MCF 10A (cell line): Measurements from ENCODE around the gene ATP6AP1. TPM values are rescaled to one million over a fixed set of nuclear protein-coding genes. Genes with fewer than 3 reads are reported as not detected.

Experiments
- BruUV-seq: library from RNA; stranded (reverse); fragments of 400-500 nt; replicated peaks from 2 replicates; lab custom pipeline; 2021; lab: Mats Ljungman, UMichigan
- CTCF ChIA-PET: fragments of 300-600 bp; sonication (Branson Sonifier 250); formaldehyde crosslinking; extraction: SDS; loops from one replicate; lab custom pipeline; 2021; ENCODE audit warnings: antibody characterized with exemption, inconsistent platforms; lab: Yijun Ruan, JAX
- POLR2A ChIA-PET: fragments of 300-600, 350-650 bp; sonication (Branson Sonifier 250); formaldehyde crosslinking; extraction: SDS; loops from one replicate; lab custom pipeline; 2020; ENCODE audit warnings: antibody characterized with exemption, inconsistent platforms; lab: Yijun Ruan, JAX
- DNase-seq: peaks from one replicate; pipeline ENCODE4 v3.0.0-alpha.2; 2018; ENCODE audit not compliant: unreplicated experiment
- H3K27ac Mint-ChIP-seq: one replicate; pipeline ENCODE4 v1.8.0; 2022; ENCODE audit warnings: mild to moderate bottlenecking, low read depth, mixed read lengths; ENCODE audit not compliant: unreplicated experiment
- H3K27me3 Mint-ChIP-seq: one replicate; pipeline ENCODE4 v1.8.0; 2022; ENCODE audit warnings: mixed read lengths; ENCODE audit not compliant: insufficient read depth, unreplicated experiment
- H3K36me3 Mint-ChIP-seq: one replicate; pipeline ENCODE4 v1.8.0; 2022; ENCODE audit warnings: mild to moderate bottlenecking, moderate library complexity, mixed read lengths; ENCODE audit not compliant: insufficient read depth, unreplicated experiment
- H3K4me1 Mint-ChIP-seq: one replicate; pipeline ENCODE4 v1.8.0; 2022; ENCODE audit warnings: mixed read lengths; ENCODE audit not compliant: insufficient read depth, unreplicated experiment
- H3K4me3 Mint-ChIP-seq: one replicate; pipeline ENCODE4 v1.8.0; 2022; ENCODE audit warnings: mild to moderate bottlenecking, moderate library complexity, mixed read lengths; ENCODE audit not compliant: unreplicated experiment
- H3K9me3 Mint-ChIP-seq: one replicate; pipeline ENCODE4 v1.8.0; 2022; ENCODE audit warnings: mixed read lengths; ENCODE audit not compliant: unreplicated experiment
- CTCF ChIP-seq: fragments of 200-600 bp; IDR thresholded peaks from one replicate; pipeline ENCODE4 v1.8.0; 2022; ENCODE audit warnings: antibody characterized with exemption, mild to moderate bottlenecking; ENCODE audit not compliant: unreplicated experiment
- intact Hi-C: fragments of 100-400 bp; cut with micrococcal nuclease; formaldehyde crosslinking; loops from 2 replicates; pipeline ENCODE4 v1.14.1; 2022
- total RNA-seq: library from RNA; stranded (reverse); gene quantifications from 2 replicates; pipeline ENCODE4 v1.2.3, GENCODE V29; 2022

Gene ATP6AP1
- total RNA-seq, 1 experiment from 2014 or later, result 48.7 TPM

GRCh38 chrX:154436983-154437752 is 8.7 kb downstream of the ATP6AP1 start, which contains the start of gene GDI1:
Gene GDI1 (plus strand): TSS chrX:154437154. CDS start chrX:154437255, 101 bp downstream.
- no peaks in the 10 kb centered on the region for H3K9me3 Mint-ChIP-seq
- H3K27me3 Mint-ChIP-seq, result peaks cover 11% of the 10 kb centered on the region
- intact Hi-C loops, result no loop called here
- peak; percentile 27 for DNase-seq
- no peak within 1 kb of the TSS for H3K27ac Mint-ChIP-seq
- no peaks in the 10 kb centered on the region for H3K4me1 Mint-ChIP-seq
- POLR2A ChIA-PET, result interaction anchor here (0.7 kb wide), 1 partner anchor 166 kb away, joined by 5 read pairs; no protein-coding TSS in a partner anchor
- TF ChIP-seq CTCF, result no peak
- BruUV-seq, result no TSS peak
- peaks cover 32% of the 10 kb centered on the region for H3K36me3 Mint-ChIP-seq
- CTCF ChIA-PET, result no interaction called here
- peak within 1 kb of the TSS; percentile 76 for H3K4me3 Mint-ChIP-seq

- TSS peak; percentile 8 for BruUV-seq
- H3K4me3 Mint-ChIP-seq, result peak overlapping the region; percentile 76
- DNase-seq, result no peak
- H3K27ac Mint-ChIP-seq, result no peak overlapping the region
- H3K36me3 Mint-ChIP-seq, result peaks cover 34% of the 10 kb centered on the region
- CTCF ChIA-PET, result interaction anchor here (0.7 kb wide), 1 partner anchor 9 kb away, joined by 3 read pairs; no protein-coding TSS in a partner anchor
- POLR2A ChIA-PET, result interaction anchor here (0.9 to 1.1 kb wide), 3 partner anchors 40 to 109 kb away, joined by 3 to 4 read pairs (median 4); partner anchors contain the start of genes G6PD, IKBKG and RPL10
- peaks cover 11% of the 10 kb centered on the region for H3K27me3 Mint-ChIP-seq
- no peaks in the 10 kb centered on the region for H3K4me1 Mint-ChIP-seq
- H3K9me3 Mint-ChIP-seq, result no peaks in the 10 kb centered on the region
- no peak for TF ChIP-seq CTCF
- intact Hi-C loops, result no loop called here
Observed at GRCh38 chrX:154437971-154438893, 9.8 kb downstream of the ATP6AP1 start.

- POLR2A ChIA-PET, result no interaction called here
- no TSS peak for BruUV-seq
- CTCF ChIA-PET, result interaction anchor here (0.6 kb wide), 1 partner anchor 1807 kb away, joined by 4 read pairs; no protein-coding TSS in a partner anchor
- H3K36me3 Mint-ChIP-seq, result peaks cover 40% of the 10 kb centered on the region
- no peaks in the 10 kb centered on the region for H3K9me3 Mint-ChIP-seq
- intact Hi-C loops, result loop anchor here (5.0 kb wide), 1 partner anchor 33 kb away; the partner anchor contains the start of gene DNASE1L1
- no peaks in the 10 kb centered on the region for H3K4me1 Mint-ChIP-seq
- no peak for DNase-seq
- no peak for TF ChIP-seq CTCF
- no peak overlapping the region for H3K4me3 Mint-ChIP-seq
- H3K27ac Mint-ChIP-seq, result no peak overlapping the region
- H3K27me3 Mint-ChIP-seq, result no peaks in the 10 kb centered on the region
Observed at GRCh38 chrX:154439841-154440240, 11.4 kb downstream of the ATP6AP1 start.
